Transverse colon (tissue), 3 donors: Measurements from ENCODE around the gene C19orf44.
"Not testable (repeated sequence)": the region's sequence is repeated elsewhere in the genome, so short reads cannot be mapped to it uniquely, and the experiment has no call there.

ENCODE experiments used
- CTCF ChIP-seq, 5 experiments: fragments of 200-600 bp in 3 of 5; fragments of 450-650 bp in 2 of 5; sonication (generic) in 3 of 5; IDR thresholded peaks; 1 replicate in 2 of 5; 2 replicates in 3 of 5; pipeline ENCODE4 v1.5.1; 2016 to 2017; ENCODE audit warnings: antibody characterized with exemption in 5 of 5, inconsistent platforms in 3 of 5, mild to moderate bottlenecking in 2 of 5, moderate library complexity in 1 of 5
- EP300 ChIP-seq: sonication (generic); formaldehyde crosslinking; IDR thresholded peaks from one replicate; pipeline ENCODE4 v1.6.1; 2017; ENCODE audit warnings: antibody characterized with exemption, low read depth
- POLR2A ChIP-seq: fragments of 450-650 bp; IDR thresholded peaks from one replicate; pipeline ENCODE4 v1.6.1; 2016; ENCODE audit warnings: antibody characterized with exemption, mild to moderate bottlenecking, moderate library complexity

GRCh38 chr19:16448872-16449271 lies 47.3 kb upstream of the C19orf44 start:
- TF ChIP-seq EP300; CTCF (IDR thresholded peaks at IDR 0.05); POLR2A: not testable (repeated sequence)
